HG02571 (cell line): ENCODE data around the gene LTBP2.

Source experiments
- ATAC-seq: cut with Tn5 transposase; IDR thresholded peaks from one replicate; pipeline ENCODE4 v1.9.1; 2021; ENCODE audit warnings: mild to moderate bottlenecking, moderate library complexity; ENCODE audit not compliant: unreplicated experiment

LTBP2 gene

DNA sequence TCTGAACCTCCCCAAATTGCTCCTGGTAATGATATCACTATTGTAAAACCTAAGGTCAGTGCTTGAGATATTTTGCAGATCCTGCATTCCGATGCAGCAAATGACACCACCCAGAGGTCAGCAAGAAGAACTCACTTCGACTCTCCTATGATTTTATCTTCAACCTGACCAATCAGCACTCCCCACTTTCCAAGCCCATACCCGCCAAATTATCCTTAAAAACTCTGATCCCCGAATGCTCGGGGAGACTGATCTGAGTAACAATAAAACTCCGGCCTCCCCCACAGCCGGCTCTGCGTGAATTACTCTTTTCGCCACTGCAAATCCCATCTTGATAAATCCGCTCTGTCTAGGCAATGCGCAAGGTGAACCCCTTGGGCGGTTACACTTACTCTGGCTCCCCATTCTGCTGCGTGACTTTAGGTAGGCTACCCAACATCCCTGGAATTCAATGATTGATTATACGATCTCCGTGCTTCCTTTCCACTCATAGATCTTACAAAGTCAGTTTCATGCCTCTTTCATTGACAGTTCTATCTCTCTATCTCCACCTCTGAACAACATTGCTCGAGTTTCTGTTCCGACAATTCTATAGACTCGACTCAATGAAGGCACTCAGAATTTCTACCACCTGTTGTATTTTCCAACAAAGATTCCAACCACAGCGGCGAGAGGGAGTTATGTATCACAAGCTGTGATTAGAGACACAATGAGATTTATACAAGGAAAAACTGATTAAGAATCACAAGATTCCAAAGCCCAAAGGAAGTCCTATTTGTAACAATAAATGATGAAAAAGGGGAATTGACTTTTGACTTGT, 119.9 kb downstream of the LTBP2 start:
- no peak for ATAC-seq

- no peak for ATAC-seq
Measured at GRCh38 chr14:74490486-74490885, 121.6 kb downstream of the LTBP2 start.

DNA sequence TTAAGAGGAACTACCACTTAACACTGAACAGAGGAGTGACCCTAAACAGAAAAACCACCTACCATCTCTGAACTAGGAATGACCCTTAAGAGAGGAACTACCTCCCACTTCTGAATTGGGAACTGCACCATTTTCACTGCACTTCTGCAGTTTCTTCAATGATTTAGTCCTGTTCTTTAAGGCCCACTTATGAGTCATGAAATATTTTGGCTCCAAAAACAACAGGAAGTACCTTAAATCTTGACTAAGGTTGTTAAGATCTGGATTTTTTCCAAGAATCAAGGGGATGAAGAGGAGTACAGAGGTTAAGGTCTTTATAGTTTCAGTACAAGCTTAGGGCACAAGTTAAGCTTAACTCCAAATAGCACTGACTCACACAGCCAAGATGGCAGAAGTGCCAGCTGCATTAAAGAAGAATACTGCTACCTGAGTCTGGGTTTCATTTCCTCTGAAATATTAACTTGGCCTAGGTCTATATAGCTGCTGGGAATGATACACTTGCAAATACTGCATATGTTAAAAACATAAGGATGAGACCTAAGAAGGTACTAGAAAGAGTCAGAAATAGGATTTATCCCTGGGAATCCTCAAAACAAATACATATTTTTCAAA, 123.1 kb downstream of the LTBP2 start:
- ATAC-seq, result no peak

- no peak for ATAC-seq
Measured at GRCh38 chr14:74486164-74486563, 125.9 kb downstream of the LTBP2 start.

- ATAC-seq, result no peak
Measured at GRCh38 chr14:74483321-74483720, 128.7 kb downstream of the LTBP2 start.

DNA sequence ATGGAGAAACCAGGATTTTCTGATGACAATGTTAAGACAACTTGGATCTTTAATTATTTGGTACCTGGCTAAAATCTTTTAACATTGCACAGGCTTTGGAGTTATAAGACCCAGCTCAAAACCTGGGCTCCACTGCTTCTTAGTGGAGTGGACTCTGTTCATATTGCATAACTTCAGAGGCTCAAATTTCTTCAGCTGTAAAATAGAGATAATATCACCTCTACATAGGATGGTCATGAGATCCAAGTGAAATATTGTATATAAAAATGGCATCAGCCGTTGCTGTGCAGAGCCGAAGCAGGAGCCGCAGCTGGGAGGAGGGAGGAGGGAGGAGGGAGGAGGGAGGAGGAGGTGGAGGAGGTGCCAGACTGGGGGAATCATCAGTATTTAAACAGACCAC, 129.5 kb downstream of the LTBP2 start:
- ATAC-seq, result no peak

DNA sequence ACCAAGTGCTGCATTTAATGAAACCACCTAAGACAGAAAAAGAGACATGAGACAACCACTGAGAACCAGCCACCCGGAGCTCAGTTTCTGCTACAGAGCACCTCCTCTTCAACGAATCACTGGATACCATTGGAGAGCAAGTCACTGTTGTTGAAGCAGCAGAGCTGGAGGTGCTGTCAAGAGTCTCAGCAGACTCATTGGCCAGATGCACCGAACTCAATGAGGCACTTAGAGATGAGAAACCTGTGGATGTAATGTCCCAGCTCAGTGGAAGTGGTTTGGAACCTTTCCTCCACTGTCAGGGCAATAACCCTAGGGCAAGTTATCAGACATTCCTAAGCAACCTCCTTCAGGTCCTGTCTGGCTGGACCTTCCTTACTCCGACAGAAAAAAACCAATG, 132.0 kb downstream of the LTBP2 start:
- ATAC-seq, result no peak

GRCh38 chr14:74478996-74479635, 132.9 kb downstream of the LTBP2 start:
- no peak for ATAC-seq

- no peak for ATAC-seq
Measured at GRCh38 chr14:74476607-74477006, 135.4 kb downstream of the LTBP2 start.

- no peak for ATAC-seq
Measured at GRCh38 chr14:74476107-74476506, 135.9 kb downstream of the LTBP2 start.

DNA sequence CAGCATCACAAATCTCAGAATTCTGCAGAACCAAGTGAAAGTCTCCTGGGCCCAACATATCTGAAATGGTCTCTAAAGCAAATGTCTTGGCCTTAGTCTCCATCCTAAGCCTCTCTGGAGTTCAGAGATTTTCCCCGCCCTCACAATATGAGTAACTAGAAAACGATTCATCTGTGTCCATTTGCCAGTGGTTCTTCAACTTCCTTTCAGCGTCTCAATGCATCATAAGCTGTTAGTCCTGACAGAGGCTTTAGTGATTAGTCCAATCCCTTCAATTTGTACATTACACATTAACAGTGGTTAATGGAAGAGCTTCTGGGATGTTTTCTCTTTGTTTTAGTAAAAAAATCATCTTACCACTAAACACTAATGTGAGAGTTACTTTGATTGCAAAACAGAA, 136.4 kb downstream of the LTBP2 start:
- no peak for ATAC-seq

GRCh38 chr14:74474376-74474775, 137.7 kb downstream of the LTBP2 start:
- ATAC-seq, result no peak

DNA sequence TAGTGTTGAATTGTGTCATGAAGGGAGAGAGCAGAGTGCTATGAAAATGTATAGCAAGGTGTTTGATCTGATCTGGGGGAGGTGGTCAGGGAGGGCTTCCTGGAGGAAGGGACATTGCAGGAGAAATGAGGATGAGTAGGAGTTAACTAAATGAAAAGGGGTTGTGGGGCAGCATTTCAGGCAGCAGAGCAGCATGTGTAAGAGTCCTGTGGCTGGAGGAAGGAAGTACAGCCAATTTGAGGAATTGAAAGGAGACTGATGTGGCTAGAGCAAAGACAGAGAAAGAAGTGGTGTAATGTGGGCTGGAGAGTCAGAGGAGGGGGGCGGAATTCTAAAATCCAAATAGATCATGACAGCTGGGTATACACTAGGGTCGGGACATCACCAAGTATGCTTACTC, 139.4 kb downstream of the LTBP2 start:
- no peak for ATAC-seq

DNA sequence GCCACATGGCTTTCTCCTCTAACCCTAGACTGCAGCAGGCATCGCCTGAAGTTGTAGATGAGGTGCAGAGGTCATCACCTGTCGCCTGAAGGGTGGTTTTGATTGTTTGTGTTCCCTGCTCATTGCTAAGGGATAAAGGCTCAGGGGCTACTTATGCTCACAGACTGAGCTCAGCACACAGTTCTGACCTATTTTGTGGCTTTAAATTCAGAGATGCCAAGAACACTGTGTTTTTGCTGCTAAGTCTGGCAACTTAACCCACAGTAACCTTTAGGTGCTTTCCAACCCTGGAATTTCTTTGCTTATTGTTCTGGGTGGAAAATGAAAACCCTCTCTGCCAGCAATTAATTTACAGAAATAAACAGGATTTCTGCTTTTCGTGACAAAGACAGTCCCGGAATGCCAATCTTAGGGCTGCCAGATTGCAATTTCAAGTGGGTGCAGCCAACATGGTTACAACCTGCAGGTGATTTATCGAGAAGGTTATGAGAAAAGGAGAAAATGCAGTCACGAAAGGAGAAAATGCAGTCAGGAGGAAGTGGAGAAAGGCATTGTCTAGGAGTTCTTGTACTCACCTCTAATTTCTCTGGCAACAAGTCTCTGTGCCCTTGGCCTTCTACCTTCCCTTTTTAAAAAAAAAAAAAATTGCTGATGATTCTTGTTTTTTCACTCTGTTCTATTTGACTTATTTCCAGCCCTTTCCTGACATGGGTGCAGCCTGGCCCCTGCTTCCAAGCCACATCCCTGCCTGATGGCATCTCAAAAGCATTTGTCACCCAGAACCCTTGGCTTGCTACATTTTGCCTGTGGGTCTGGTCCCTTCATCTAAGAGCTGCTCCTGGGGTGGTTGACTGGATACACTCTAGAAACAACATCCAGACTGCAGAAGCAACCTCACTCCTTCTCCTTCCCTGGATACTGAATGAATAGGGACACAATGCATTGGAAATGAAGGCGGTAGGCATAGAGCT, 142.2 kb downstream of the LTBP2 start:
- ATAC-seq, result no peak

GRCh38 chr14:74468513-74468912, 143.5 kb downstream of the LTBP2 start:
- ATAC-seq, result no peak

DNA sequence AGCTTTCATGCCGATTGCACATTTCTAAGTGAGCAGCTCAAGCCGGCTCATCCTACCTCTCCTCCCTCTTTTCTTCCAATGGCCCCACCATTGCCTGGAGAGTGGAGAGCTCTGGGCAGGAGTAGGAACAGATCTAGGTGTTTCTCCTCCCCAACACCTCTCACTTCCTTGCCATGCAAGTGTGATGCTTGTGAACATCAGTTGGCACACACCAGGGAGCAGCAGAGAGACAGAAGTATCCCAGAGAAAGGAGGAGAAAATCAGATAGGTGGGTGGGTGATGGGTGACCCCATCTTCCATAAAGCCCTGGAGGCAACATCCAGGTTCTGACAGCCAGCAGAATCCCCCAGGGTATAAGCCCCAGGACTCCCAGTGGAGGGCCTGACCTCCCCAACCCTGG, 146.7 kb downstream of the LTBP2 start:
- ATAC-seq, result no peak

GRCh38 chr14:74464785-74465184, 147.3 kb downstream of the LTBP2 start:
- no peak for ATAC-seq

- ATAC-seq, result no peak
Measured at GRCh38 chr14:74463697-74464096, 148.3 kb downstream of the LTBP2 start.

DNA sequence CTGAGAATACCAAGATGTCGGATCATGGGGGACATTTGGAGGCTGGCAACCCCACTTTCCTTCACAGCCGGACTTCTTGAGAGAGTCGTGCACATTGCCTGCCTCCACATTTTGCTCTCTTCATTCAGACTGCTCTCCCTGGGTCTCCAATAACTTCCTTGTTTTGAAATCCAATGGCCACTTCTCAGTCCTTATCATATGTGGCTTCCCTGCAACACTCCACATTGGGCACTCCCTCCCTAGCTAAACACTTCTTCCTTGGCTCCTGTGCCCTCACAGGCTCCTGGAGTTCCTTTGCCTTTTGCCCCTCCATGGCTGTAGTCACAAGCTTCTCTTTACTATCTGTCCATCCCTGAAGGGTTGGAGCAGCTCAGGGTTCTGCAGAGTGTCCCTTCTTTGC, 149.0 kb downstream of the LTBP2 start:
- ATAC-seq, result no peak

- no peak for ATAC-seq
Measured at GRCh38 chr14:74459976-74460375, 152.1 kb downstream of the LTBP2 start.
